Measurements from ENCODE around the gene APRT. TPM values are rescaled to one million over a fixed set of nuclear protein-coding genes. Genes with fewer than 3 reads are reported as not detected.
A peak's percentile ranks its signal among the peaks of the same experiment; 100 is the strongest.

APRT gene
- polyA plus RNA-seq, 3 donors = 123 to 307 (median 233) TPM

DNA sequence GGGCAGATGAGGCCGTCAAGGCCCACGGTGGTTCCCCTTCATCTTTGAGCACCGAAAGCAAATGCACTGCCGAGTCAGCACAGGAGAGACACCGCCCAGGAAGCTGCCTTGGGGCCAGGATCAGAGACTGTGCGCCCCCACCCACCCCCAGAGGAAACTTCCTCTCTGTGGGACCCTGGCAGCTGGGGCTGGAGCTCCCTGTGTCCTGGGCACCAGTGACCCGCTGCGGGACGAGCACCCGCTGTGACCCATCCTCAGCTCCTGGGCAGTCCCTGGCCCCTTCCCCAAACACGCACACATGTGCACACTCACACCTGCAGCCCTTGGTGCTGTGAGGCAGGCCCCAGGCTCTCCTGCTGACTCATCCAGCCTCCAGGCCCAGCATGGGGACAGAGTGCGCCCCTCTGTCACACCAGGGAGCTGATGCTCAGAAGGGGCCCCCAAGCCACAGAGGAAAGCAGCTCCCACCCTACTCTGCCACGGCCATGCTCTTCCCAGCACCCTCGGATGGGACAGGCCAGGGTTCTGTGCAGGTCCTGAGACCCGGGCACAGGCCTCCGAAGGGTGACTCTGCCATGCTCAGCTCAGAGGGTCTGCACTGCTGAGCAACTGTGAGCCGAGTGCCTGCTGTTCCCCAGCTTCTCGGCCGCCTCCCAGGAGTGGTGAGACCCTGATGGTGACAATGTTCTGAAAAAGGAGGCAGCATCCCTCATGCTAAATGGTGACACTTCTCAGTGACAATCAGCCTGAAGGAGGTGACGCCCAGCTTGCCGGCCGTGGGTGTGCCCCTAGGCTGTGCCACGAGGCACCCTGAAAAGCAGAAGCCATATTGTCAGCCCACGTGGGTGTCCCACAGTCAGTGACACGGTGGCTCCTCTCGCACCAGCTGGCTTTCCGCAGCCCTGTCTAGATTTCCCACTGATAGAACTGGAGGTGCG lies 30.3 kb downstream of the APRT start:
- Histone ChIP-seq H4K20me1 (ENCODE audit: insufficient read depth, low read length) (peaks cover 66% of the 10 kb centered on the region), H3K36me3 (replicated peaks in 1 of 2; ENCODE audit: control insufficient read depth in 1 of 2, insufficient read depth in 2 of 2, low read length in 2 of 2) (peaks cover 5 to 10% of the 10 kb centered on the region in 2 donors), H3K27me3 (ENCODE audit: control insufficient read depth in 2 of 2, insufficient read depth in 2 of 2, low read length in 2 of 2) (no peaks in the 10 kb centered on the region), H3K4me1 (ENCODE audit: control insufficient read depth in 1 of 2, insufficient read depth in 2 of 2, low read length in 2 of 2) (peaks cover 69 to 86% of the 10 kb centered on the region in 2 donors), H3K4me2 (replicated peaks; ENCODE audit: extremely low read depth, low read length, poor library complexity, severe bottlenecking) (peak overlapping the region; percentile 90), H2AFZ (ENCODE audit: insufficient read depth, low read depth, low read length, poor library complexity, severe bottlenecking) (no peak overlapping the region), H3K4me3 (replicated peaks in 1 of 3; ENCODE audit: low read depth in 2 of 3, low read length in 3 of 3) (peak overlapping the region in 2 of 3 experiments; percentile 28 to 80), H3K79me2 (ENCODE audit: insufficient read depth, low read length) (peaks cover 83% of the 10 kb centered on the region), H3K27ac (ENCODE audit: low read depth in 1 of 2, low read length in 2 of 2) (peak overlapping the region; percentile 86 to 99), H3K9ac (ENCODE audit: insufficient read depth, low read length, poor library complexity, severe bottlenecking) (peak overlapping the region; percentile 84), H3K9me3 (replicated peaks in 1 of 2; ENCODE audit: control insufficient read depth in 1 of 2, insufficient read depth in 1 of 2, low read length in 2 of 2) (no peaks in the 10 kb centered on the region)
- Mint-ChIP-seq H3K4me1 (peaks cover 68% of the 10 kb centered on the region), H3K27me3 (ENCODE audit: low read depth in 3 of 3) (peaks cover 0 to 3% (median 0%) of the 10 kb centered on the region in 3 donors), H3K9me3 (no peaks in the 10 kb centered on the region), H3K4me3 (peak overlapping the region; percentile 90 to 93), H3K27ac (peak overlapping the region; percentile 95 to 99 (median 98)), H3K36me3 (peaks cover 5 to 26% of the 10 kb centered on the region in 2 donors)
- WGBS (ENCODE audit: insufficient coverage) = 7% methylated on average over 24 of the region's 28 CpGs
- intact Hi-C loops (cut with micrococcal nuclease) = loop anchor here in 1 of 2 donors (5.0 to 10.0 kb wide), 3 partner anchors 76 to 1163 kb away; partner anchors contain the start of genes DEF8, GALNS and TRAPPC2L
- peak; percentile 88 to 91 (median 89) for DNase-seq
- TF ChIP-seq, protein P1, sequence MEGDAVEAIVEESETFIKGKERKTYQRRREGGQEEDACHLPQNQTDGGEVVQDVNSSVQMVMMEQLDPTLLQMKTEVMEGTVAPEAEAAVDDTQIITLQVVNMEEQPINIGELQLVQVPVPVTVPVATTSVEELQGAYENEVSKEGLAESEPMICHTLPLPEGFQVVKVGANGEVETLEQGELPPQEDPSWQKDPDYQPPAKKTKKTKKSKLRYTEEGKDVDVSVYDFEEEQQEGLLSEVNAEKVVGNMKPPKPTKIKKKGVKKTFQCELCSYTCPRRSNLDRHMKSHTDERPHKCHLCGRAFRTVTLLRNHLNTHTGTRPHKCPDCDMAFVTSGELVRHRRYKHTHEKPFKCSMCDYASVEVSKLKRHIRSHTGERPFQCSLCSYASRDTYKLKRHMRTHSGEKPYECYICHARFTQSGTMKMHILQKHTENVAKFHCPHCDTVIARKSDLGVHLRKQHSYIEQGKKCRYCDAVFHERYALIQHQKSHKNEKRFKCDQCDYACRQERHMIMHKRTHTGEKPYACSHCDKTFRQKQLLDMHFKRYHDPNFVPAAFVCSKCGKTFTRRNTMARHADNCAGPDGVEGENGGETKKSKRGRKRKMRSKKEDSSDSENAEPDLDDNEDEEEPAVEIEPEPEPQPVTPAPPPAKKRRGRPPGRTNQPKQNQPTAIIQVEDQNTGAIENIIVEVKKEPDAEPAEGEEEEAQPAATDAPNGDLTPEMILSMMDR (IDR thresholded peaks at IDR 0.05) = no peak
